Stimulated activated CD4-positive, alpha-beta T cell treated with anti-CD3 and anti-CD28 coated beads, Interleukin-15, amount 100 ng/mL, for 24 hours (primary cell): ENCODE results near the gene SPATA1.
"Not testable (repeated sequence)": the region's sequence is repeated elsewhere in the genome, so short reads cannot be mapped to it uniquely, and the experiment has no call there.

Source experiments
- DNase-seq: peaks from one replicate; pipeline ENCODE4 v3.0.0-alpha.2; 2020

SPATA1 gene

GRCh38 chr1:84510165-84510564 is 4.0 kb downstream of the SPATA1 start:
- no peak for DNase-seq

GRCh38 chr1:84510668-84511067 is 4.5 kb downstream of the SPATA1 start:
- no peak for DNase-seq

GRCh38 chr1:84524590-84524989 is 18.4 kb downstream of the SPATA1 start:
- DNase-seq, result no peak

- no peak for DNase-seq
Observed at GRCh38 chr1:84525779-84526178, 19.6 kb downstream of the SPATA1 start.

GRCh38 chr1:84538599-84538998 is 32.4 kb downstream of the SPATA1 start:
- DNase-seq, result no peak

GRCh38 chr1:84539972-84540371 is 33.8 kb downstream of the SPATA1 start:
- DNase-seq, result no peak

GRCh38 chr1:84540759-84541158 is 34.6 kb downstream of the SPATA1 start:
- DNase-seq, result no peak

GRCh38 chr1:84541679-84542078 is 35.5 kb downstream of the SPATA1 start:
- DNase-seq, result no peak

- no peak for DNase-seq
Observed at GRCh38 chr1:84550826-84551225, 44.6 kb downstream of the SPATA1 start.

GRCh38 chr1:84569216-84569615 is 63.0 kb downstream of the SPATA1 start:
- no peak for DNase-seq

GRCh38 chr1:84570436-84571149 is 64.4 kb downstream of the SPATA1 start:
- no peak for DNase-seq

- no peak for DNase-seq
Observed at GRCh38 chr1:84571150-84571535, 65.0 kb downstream of the SPATA1 start.

- no peak for DNase-seq
Observed at GRCh38 chr1:84573481-84573966, 67.3 kb downstream of the SPATA1 start.

- DNase-seq, result peak; percentile 89
Observed at GRCh38 chr1:84573967-84574842, 68.0 kb downstream of the SPATA1 start, which contains the start of gene CTBS. CTBS (minus strand) TSS chr1:84574440; CDS start chr1:84574415, 25 bp downstream.

- DNase-seq, result no peak
Observed at GRCh38 chr1:84574936-84575335, 68.8 kb downstream of the SPATA1 start.

GRCh38 chr1:84581648-84582047 is 75.5 kb downstream of the SPATA1 start:
- no peak for DNase-seq

GRCh38 chr1:84582802-84583587 is 76.8 kb downstream of the SPATA1 start:
- no peak for DNase-seq

GRCh38 chr1:84583648-84584047 is 77.5 kb downstream of the SPATA1 start:
- no peak for DNase-seq

- DNase-seq, result no peak
Observed at GRCh38 chr1:84584126-84584525, 77.9 kb downstream of the SPATA1 start.

- no peak for DNase-seq
Observed at GRCh38 chr1:84585803-84586202, 79.6 kb downstream of the SPATA1 start.

GRCh38 chr1:84587099-84587498 is 80.9 kb downstream of the SPATA1 start:
- no peak for DNase-seq

- DNase-seq, result not testable (repeated sequence)
Observed at GRCh38 chr1:84594959-84595358, 88.8 kb downstream of the SPATA1 start.

GRCh38 chr1:84597011-84597410 is 90.8 kb downstream of the SPATA1 start:
- no peak for DNase-seq
